Measurements from ENCODE around the gene CELSR1. TPM values are rescaled to one million over a fixed set of nuclear protein-coding genes. Genes with fewer than 3 reads are reported as not detected.

CELSR1 gene
- polyA plus RNA-seq, 1 experiment: 0.14 TPM

GRCh38 chr22:46416520-46416871 is 120.9 kb downstream of the CELSR1 start:
- H3K9me3 ChIP-seq (ENCODE audit: control insufficient read depth, insufficient read depth, low read length): peaks cover 8% of the 10 kb centered on the region; the same call in 1 of the 2 replicates
- POLR2A ChIA-PET: interaction anchor here (0.9 kb wide), 1 partner anchor 410 kb away, joined by 3 read pairs; no protein-coding TSS in a partner anchor
- TF ChIP-seq CTCF (IDR thresholded peaks at IDR 0.05; ENCODE audit: low read depth, low read length): no peak
- H3K27ac ChIP-seq (ENCODE audit: low read depth, low read length): no peak overlapping the region
- peaks cover 37% of the 10 kb centered on the region for H3K27me3 ChIP-seq (ENCODE audit: control insufficient read depth, insufficient read depth, low read length)
- DNase-seq (ENCODE audit: low read depth, low spot score): no peak
- no peak overlapping the region for H3K4me3 ChIP-seq (ENCODE audit: low read depth, low read length)
- CTCF ChIA-PET: no interaction called here

- Histone ChIP-seq H3K9me3 (ENCODE audit: control insufficient read depth, insufficient read depth, low read length) (peaks cover 8% of the 10 kb centered on the region; the same call in 1 of the 2 replicates), H3K4me3 (ENCODE audit: low read depth, low read length) (no peak overlapping the region), H3K27ac (ENCODE audit: low read depth, low read length) (no peak overlapping the region), H3K27me3 (ENCODE audit: control insufficient read depth, insufficient read depth, low read length) (peaks cover 37% of the 10 kb centered on the region)
- DNase-seq (ENCODE audit: low read depth, low spot score): no peak
- POLR2A ChIA-PET: interaction anchor here (0.9 kb wide), 1 partner anchor 410 kb away, joined by 3 read pairs; no protein-coding TSS in a partner anchor
- CTCF ChIA-PET: no interaction called here
- no peak for TF ChIP-seq CTCF (IDR thresholded peaks at IDR 0.05; ENCODE audit: low read depth, low read length)
Measured at GRCh38 chr22:46415776-46416519, 121.5 kb downstream of the CELSR1 start.

GRCh38 chr22:46414704-46415103 is 122.7 kb downstream of the CELSR1 start:
- CTCF ChIA-PET: no interaction called here
- POLR2A ChIA-PET: no interaction called here

GRCh38 chr22:46413725-46414379 is 123.6 kb downstream of the CELSR1 start:
- Histone ChIP-seq H3K27ac (ENCODE audit: low read depth, low read length) (no peak overlapping the region), H3K27me3 (ENCODE audit: control insufficient read depth, insufficient read depth, low read length) (peaks cover 32% of the 10 kb centered on the region), H3K9me3 (ENCODE audit: control insufficient read depth, insufficient read depth, low read length) (peaks cover 5% of the 10 kb centered on the region; the same call in 1 of the 2 replicates), H3K4me3 (ENCODE audit: low read depth, low read length) (no peak overlapping the region)
- POLR2A ChIA-PET: no interaction called here
- TF ChIP-seq CTCF (IDR thresholded peaks at IDR 0.05; ENCODE audit: low read depth, low read length): no peak
- CTCF ChIA-PET: no interaction called here
- no peak for DNase-seq (ENCODE audit: low read depth, low spot score)

More at GRCh38 chr22:46414704-46415103, 122.7 kb downstream of the CELSR1 start:
- Histone ChIP-seq H3K27ac (ENCODE audit: low read depth, low read length) (no peak overlapping the region), H3K27me3 (ENCODE audit: control insufficient read depth, insufficient read depth, low read length) (peaks cover 37% of the 10 kb centered on the region), H3K9me3 (ENCODE audit: control insufficient read depth, insufficient read depth, low read length) (peaks cover 8% of the 10 kb centered on the region; the same call in 1 of the 2 replicates), H3K4me3 (ENCODE audit: low read depth, low read length) (no peak overlapping the region)
- DNase-seq (ENCODE audit: low read depth, low spot score): no peak
- no peak for TF ChIP-seq CTCF (IDR thresholded peaks at IDR 0.05; ENCODE audit: low read depth, low read length)

- peaks cover 33% of the 10 kb centered on the region for H3K27me3 ChIP-seq (ENCODE audit: control insufficient read depth, insufficient read depth, low read length)
- H3K9me3 ChIP-seq (ENCODE audit: control insufficient read depth, insufficient read depth, low read length): no peaks in the 10 kb centered on the region; the same call in 1 of the 2 replicates
- DNase-seq (ENCODE audit: low read depth, low spot score): no peak
- POLR2A ChIA-PET: no interaction called here
- H3K4me3 ChIP-seq (ENCODE audit: low read depth, low read length): no peak overlapping the region
- CTCF ChIA-PET: no interaction called here
- H3K27ac ChIP-seq (ENCODE audit: low read depth, low read length): no peak overlapping the region
- TF ChIP-seq CTCF (IDR thresholded peaks at IDR 0.05; ENCODE audit: low read depth, low read length): no peak
Measured at GRCh38 chr22:46411347-46411746, 126.1 kb downstream of the CELSR1 start.

Measured in AG04450 (cell line).